Effector CD4-positive, alpha-beta T cell (primary cell): ENCODE results near the gene HOXA9.

Source experiments
- DNase-seq: peaks from one replicate; pipeline ENCODE4 v3.0.0-alpha.2; 2020

The HOXA9 gene

GRCh38 chr7:27175626-27176523, 10.5 kb upstream of the HOXA9 start:
- no peak for DNase-seq

- DNase-seq, result no peak
Measured at GRCh38 chr7:27174874-27175625, 9.7 kb upstream of the HOXA9 start.

- no peak for DNase-seq
Measured at GRCh38 chr7:27173956-27174873, 8.9 kb upstream of the HOXA9 start, which contains the start of gene HOXA10. HOXA10 (minus strand) TSS chr7:27174320; CDS start chr7:27174306, 14 bp downstream.

- no peak for DNase-seq
Measured at GRCh38 chr7:27173511-27173955, 8.2 kb upstream of the HOXA9 start.

- DNase-seq, result no peak
Measured at GRCh38 chr7:27172823-27173510, 7.6 kb upstream of the HOXA9 start.

GRCh38 chr7:27172315-27172774, 7.0 kb upstream of the HOXA9 start:
- no peak for DNase-seq

- DNase-seq, result no peak
Measured at GRCh38 chr7:27171637-27172314, 6.4 kb upstream of the HOXA9 start.

GRCh38 chr7:27171325-27171636, 5.9 kb upstream of the HOXA9 start:
- DNase-seq, result no peak

GRCh38 chr7:27170426-27171324, 5.3 kb upstream of the HOXA9 start:
- DNase-seq, result no peak

- no peak for DNase-seq
Measured at GRCh38 chr7:27169658-27170425, 4.5 kb upstream of the HOXA9 start.

- DNase-seq, result no peak
Measured at GRCh38 chr7:27168265-27168947, 3.1 kb upstream of the HOXA9 start.

GRCh38 chr7:27167916-27168264, 2.6 kb upstream of the HOXA9 start:
- no peak for DNase-seq

- no peak for DNase-seq
Measured at GRCh38 chr7:27166531-27167505, 1.5 kb upstream of the HOXA9 start.

GRCh38 chr7:27165996-27166530, 726 bp upstream of the HOXA9 start:
- no peak for DNase-seq

GRCh38 chr7:27164367-27165088, 809 bp downstream of the HOXA9 start:
- no peak for DNase-seq

- no peak for DNase-seq
Measured at GRCh38 chr7:27164045-27164366, 1.3 kb downstream of the HOXA9 start.
